NCI-H1105 (cell line): ENCODE results near the gene UBE3B.

Experiments
- DNase-seq: peaks from one replicate; lab custom pipeline; 2025; lab: John Stamatoyannopoulos, UW

The UBE3B gene

DNA sequence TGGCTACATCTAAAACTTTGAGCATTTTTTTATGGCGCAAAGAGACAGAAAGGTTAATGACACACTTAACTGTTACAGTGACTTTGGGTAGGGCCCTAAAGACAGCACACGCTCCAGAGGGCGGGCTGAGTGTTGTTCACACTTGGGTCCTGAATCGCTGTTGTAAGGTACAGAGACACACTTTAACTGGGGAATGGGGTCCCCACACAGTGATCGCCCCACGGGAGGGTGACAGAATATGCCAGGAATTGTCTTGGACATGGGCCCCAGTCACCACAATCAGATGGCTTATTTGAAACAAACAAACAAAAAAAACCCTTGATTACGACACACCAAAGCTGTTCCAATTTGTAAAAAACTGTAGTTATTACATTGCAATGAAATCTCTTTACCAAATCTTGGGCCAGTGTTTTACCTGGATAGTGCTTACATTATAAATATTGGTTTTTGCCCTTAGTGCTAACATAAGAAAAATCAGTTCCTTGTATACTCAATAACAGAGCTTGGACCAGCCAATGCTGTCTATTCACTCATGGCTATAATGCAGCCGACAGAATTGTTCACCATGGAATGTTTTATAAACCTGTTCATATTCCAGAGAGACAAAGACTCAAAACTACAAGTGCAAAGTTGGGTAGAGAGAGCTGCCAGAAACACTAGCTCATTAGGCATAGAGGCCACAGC lies 28.6 kb upstream of the UBE3B start:
- no peak for DNase-seq

DNA sequence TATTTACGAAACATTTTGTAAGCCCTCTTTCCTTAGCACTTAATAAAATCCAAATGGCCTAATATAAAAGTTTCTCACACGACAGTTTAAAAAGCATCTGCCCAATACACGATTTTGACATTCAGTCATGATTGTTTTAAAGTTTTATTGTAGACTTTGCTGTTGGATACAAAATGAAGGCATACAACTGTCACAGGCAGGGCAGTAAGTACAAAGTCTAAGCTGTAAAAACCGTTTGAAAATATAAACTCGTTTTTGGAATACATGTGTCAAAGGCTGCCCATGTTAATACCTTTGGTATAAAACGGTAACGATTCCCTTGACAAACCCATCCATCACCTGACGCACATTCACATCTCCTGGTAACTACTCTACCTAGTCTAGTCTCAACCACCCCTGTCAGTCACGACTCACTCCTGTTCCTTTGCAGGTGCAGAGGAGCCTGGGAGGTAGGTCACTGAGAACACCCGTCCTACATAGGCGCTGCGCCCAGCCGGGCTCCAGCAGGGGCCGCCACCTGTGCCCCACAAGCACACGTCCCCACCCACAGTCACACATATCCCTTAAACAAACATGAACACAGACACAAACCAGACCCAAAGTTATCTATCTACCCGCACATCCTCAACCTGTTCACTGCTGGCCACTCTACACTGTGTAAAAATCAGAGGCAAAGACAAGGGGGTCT lies 27.4 kb upstream of the UBE3B start:
- no peak for DNase-seq

DNA sequence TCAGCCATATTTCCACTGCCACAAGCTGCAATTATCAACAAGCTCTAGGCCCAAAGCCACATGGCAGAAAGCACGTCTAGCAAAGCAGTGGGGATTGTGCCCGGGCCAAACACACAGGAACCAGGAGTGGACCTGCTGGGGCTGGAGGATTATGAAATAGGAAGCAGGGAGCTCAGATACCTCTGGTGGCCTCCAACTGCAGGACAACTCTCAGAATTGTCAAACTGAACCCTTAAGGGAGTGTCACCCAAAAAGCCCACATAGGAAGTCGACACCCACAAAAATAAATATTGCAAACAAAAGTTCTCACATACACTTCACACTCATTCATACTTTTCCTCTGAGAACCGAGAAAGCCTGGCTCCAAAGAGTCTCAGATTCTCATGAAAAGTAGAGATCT lies 26.5 kb upstream of the UBE3B start:
- no peak for DNase-seq

DNA sequence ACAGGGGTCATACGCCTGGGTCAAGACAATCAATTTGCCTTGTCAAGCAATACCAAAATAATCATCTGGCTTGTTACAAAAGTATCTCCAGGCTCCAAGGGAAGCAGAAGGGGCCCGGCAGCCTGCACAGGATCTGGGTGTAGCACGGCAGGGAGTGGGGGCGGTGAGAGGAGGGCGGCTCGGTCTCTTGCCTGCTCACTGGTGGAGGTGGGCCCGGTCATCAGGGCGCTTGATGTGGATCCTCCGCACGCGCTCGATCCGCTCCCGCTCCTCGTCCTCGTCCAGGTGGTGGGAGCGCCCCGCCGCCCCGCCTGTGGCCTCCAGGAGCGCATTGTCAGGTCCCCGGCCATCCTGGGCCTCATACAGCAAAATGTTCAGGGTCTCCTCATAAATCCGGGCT lies 26.0 kb upstream of the UBE3B start:
- no peak for DNase-seq

DNA sequence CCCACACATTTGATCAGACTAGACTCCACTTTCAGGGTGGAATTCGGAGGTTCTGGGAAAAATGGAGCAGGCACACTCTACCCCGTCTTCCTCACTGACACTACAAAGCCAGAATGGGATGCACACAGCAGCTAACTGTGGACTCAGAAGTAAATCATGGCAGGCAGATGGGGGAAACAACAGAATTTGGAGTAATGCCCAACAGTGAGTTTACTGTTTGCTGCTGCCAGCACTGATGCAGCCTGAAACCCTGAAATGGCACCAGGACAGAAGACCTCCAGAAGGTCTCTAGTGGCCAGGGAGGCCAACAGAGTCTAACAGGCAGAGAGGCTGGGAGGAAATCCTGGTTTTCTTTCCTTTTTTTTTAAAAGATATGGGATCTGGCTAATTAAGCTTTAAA lies 24.9 kb upstream of the UBE3B start:
- no peak for DNase-seq

DNA sequence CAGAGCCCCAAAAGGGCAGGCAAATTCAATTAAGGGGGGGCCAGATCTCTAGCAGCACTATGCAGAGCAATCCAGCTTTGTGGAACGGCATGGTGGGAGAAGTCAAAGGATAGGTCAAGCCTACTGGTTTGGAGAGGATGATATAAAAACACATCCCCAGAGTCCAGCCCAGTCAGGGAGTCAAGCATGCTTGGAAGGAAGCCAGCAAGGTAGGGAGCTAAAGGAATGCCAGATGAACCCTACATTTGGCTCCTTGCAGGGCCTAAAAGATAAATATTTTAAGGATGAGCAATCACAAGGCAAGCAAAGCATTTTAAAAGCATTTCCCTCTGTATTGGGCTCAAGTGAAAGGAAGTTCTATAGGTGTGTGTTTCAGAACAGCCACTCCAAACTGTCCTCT lies 21.7 kb upstream of the UBE3B start:
- no peak for DNase-seq

DNA sequence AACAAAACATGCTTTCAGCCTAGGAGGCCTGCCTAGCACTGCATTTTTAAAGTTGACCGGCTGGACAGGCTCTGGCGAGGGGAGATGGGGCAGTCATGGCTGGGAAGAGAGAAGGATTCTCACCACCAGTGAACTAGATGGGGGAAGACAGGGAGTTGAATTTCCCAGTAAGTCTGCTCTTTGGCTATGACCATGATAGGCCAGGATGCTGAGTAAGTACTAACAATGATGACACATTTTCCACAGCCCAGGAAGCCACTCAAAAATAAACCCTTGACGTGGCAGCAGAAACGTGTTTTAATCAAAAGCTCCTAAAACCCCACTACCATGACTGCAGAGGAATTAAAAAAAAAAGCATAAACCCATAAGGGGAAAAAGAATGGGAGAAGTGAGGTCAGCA lies 19.3 kb upstream of the UBE3B start:
- DNase-seq: no peak

DNA sequence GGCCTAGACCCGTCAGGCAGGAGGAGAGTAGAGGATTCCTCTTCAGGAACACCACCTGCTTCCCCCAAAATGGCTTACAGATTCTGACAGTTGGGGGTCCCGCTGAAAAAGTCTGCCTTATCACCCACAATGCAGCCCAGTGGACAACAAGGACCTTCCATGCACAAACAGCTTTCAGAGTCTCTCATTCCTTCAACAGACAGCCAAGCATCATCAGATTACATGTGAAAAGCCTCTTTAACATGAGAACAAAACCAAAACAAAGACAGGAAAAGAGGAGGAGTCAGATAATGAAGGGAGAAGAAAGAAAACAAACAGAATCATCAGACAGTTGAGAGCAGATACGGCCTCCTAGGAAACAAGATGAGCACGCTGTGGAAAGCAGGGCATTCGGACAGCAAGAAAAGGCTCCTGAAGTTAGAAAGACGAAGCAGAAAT lies 18.6 kb upstream of the UBE3B start:
- DNase-seq: no peak

DNA sequence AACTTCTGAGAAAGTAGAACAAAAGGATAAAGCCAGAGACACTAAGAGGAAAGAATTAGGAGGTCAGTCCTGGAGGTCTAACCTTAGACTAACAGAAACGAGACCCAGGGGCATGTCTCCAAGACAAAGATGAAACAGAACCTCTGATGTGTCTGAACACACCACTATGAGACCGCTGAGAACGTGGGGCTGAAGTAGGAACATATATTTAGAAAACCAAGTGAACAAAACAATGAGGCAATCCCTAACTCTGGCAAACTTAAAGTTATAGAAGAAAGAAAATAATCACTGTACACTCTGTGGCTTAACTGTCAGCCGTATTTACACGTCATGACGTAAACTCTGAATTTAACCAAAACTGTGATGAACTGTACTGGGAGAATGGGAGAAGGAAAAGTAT lies 18.2 kb upstream of the UBE3B start:
- DNase-seq: no peak

DNA sequence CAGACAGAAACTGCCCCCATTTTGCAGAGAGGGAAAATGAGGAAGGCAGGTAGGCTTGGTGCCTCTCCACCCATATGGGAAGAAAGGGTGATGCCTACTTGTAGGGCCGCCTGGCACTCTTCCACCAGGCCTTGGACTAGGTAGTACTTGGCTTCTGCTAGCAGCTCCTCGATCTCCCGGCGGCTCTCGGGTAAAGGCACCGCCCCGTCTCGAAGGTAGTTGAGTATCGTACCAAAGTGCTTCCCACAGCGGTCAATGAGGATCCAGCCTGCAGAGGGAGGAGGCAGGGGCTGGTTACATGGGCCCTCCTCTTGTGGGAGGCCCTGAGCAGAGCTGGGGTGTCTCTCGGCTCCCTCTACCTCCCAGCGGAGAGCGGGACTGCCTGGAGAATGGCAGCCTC lies 16.9 kb upstream of the UBE3B start:
- no peak for DNase-seq

DNA sequence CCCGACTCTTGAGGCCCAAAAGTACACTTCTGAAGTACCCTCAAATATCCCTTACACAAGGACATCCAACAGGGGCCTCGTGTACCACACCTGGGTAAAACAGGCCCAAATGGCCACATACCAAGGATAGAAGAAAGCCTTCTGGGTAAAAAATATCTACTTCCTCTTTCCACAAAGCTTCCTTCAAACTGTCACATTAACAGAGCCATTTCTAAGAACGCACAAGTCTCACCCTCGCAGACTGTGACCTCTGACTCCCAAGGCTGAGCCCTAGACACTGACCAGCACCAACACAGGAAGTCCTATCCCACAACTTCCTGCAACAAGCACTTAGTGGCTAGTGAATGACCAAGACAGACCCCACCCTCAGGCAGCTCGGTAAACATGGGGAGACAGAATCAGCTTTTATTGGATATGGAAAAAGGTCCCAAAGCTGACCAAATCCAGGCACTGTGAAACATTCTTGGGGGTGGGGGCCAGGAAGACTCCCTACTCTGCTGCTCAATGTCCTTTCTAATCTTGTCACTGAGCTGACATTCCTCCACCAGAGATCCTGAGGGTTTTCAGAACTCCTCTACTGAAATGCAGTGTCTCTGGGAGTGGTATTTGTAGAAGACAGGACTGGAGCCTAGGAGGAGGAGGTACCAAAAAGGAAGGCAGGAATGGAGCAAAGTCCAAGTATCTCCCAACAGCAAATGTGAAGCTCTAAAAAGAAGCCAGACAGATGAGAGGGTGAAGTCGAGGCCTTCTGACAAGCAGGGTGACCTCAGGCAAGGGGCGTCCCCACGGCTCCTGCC lies 16.2 kb upstream of the UBE3B start:
- no peak for DNase-seq

DNA sequence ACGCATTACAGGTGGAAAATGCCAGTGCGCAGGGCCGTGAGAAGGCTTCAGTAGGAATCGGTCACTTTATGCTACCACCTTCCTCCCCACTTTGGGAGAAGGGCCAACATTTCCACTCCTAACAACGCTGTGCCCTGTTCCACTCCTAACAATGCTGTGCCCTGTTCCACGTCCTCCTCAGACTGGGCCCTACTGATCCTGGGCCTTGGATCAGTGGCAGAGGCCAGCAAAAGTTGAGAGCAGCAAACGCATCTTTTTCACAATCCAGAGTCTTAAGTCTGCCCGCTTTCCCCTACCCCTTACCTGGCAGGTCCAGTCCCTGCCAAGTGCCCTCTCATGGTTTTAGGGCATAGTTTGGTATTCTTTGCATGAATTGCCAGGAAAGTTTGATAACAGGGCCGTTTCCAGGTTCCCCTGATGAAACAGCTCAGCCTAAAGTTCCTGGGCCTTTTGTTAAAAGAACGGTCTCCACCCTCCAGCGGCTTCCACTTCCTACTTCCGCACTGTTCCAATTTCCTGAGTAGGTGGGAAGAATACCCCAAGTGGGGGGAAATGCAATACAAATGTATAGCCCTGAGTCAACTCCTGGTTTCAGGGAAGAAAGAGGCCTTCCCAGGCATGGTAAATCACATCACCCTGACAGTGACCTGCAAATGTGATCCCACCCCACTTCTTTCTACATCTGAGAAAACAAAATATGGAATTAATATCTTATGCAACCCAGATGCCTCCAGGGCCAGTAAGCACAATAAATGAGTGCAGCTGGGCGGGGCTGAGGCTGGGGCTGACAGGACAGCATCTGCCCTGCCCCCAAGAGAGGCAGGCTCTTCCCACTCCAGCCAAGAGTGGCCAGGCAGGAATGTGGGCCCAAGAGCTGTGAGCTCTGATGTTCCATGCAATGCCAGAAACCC lies 15.3 kb upstream of the UBE3B start:
- no peak for DNase-seq

DNA sequence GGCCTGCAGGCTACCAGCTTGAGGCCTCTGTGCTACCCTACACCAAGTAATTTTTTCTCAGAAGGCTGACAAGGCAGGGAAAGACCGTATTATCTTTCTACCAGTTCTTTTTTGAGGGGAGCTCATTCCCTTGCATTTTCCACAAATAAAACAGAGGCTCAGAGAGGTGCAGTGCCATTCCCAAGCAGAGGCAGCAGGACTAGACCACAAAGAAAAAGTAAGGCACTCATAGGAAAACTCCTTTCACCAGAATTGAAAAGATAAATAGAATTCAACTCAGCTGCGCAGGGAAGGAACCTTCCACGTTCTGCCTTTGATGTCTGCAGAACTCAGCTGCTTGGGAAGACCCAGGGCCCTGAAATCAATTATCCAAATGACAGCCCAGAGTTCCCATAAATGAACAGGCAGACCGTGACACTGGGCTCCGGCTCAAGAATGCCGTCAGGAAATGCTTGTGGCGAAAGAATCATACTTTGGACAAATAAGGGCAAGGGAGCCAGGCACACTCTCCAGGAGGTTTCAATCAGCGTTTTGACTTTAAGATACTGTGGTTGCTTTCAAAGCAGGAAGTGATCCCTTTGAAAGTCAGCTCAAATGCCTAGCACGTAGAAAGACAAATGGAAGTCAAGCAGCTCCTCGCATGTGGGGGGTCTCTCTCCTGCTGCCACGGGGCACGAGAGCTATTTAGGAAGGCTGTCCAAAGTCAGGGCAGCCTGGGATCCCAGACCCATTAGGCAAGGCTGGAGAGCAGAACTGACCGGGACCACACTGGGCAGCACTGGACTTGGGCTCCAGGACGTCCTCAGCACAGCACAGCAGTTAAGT lies 14.4 kb upstream of the UBE3B start:
- no peak for DNase-seq

DNA sequence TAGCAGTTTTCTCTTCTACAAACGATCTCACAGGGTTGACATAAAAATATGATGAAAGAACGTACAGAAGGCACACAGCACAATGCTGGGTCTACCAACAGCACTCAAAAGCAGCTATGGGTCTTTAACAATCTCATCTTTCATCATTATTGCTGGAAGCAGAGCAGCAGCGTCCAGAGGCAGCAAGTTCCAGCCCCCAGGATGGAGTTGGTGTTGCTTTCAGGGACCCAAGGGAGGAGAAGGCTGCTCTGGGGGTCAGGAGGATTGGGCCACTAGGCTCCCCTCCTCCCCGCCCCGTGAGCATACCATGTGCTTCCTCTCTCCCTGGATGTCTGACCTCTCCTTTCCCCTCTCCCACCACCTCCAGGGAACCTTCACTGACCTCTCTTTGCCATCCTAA lies 13.7 kb upstream of the UBE3B start:
- DNase-seq: no peak

DNA sequence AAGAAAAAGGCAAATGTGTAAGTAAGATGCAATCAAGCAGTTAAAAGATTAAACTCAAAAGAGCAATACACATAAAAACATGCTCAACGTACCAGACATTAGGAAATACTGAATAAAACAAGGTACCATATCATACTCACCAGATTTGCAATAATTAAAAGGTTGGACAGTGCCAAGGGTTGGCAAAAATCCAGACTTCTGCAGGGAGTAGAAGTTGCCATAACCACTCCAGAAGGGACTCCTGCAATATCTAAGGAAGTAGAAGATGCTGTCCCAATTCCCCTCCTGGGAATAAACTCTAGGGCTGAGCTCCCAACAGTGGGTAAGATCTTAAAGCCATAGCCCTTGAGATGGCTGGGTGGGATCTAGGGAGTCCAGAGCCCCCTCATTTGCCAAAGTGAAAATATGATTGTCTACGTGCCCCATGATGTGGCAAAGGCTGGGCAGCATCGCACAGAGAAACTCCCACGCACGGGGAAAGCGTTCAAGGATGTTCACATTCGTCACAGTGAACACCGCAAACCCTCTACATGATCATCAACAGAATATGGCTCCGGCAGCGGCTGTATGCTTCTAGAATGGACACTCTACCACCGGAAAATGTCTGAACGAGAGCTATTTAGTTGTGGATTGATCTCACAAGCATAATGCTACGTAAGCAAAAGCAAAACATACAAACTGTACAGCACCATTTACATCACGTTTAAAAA lies 12.6 kb upstream of the UBE3B start:
- DNase-seq: peak; percentile 13

DNA sequence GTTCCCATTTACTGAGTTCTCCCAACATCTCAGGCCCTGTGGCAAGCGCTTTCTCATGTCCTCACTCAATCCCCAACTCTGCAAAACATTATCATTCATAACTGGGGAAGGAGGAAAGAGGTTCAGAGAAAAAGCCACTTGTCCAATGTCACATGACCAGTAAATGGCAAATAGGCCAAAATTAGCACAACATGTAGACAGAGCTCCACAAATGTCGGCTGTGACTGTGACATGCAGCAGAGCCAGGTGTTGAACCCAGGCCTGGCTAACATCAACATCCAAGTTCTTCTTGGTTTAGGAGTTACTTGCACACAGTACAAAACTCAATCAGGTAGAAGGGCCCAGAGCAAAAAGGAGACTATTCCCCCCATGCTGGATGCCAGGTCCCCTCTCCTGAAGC lies 11.1 kb upstream of the UBE3B start:
- DNase-seq: no peak

DNA sequence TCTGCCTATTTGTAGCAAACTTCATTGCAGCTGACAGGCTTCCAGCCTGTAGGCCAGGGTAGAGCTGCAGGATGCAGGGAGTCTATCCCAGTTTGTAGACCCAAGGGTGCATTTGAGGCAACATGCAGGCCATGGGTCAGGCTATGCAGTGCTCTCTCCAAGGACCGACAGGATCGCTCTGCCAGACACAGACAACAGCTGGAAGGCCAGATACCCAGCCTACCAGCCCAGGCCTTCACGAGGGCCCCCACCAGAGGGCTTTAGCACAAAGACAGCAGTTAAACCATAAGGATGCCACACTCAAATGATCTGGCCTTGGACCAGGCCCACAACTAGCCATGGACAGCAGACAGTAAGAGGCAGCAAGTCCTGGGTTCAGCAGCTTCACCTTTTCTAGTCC lies 10.6 kb upstream of the UBE3B start:
- no peak for DNase-seq

DNA sequence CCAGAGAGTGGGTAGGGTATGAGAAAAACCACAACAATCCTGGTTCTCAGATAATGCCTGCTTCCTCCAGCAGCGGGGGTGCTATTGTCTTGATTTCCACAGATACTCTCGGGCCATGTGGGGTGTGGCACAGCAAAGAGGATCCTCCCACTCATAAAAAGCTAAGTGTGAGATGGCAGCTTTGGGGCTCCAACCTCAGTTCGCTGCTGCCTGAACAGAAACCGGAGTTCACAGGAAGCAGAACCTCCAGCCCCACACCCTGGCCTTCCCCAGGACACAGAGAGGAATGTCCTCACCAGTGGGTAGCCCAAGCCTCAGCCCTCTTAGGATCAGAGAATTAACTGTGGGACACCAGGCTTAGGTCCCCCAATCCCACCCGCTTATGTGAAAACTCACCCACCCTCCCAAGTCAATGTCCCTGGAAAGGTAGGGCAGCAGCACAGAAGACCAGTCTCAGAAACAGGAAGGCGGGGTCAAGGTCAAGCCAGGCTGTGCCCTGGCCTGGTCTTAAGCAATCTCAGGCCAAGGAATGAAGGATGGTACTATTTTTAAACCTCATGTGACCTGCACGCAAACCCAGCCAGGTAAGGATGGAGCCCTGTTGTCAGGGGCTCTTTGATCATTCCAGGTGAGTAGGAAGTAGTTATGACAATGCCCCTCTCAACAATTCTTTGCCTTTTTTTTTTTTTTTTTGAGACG lies 9.3 kb upstream of the UBE3B start:
- DNase-seq: no peak

DNA sequence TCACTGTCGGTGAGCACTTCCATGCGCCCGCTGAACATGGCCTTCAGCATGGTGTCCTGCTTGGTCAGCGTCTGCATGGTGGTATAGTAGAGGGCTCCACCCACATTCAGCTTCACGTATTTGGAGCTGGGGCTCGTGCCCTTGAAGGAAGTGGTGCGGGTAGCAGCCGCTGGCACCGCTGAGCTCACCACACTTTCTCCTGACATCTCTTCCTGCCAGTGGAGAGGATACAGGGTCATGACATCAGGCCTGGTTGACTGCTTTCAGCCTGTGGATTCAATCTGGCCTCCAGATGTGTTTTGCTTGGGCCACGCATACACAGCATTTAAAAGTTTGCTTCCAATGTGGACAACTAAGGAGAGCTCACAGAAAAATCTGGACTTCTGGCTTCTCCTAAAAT lies 7.9 kb upstream of the UBE3B start:
- no peak for DNase-seq

DNA sequence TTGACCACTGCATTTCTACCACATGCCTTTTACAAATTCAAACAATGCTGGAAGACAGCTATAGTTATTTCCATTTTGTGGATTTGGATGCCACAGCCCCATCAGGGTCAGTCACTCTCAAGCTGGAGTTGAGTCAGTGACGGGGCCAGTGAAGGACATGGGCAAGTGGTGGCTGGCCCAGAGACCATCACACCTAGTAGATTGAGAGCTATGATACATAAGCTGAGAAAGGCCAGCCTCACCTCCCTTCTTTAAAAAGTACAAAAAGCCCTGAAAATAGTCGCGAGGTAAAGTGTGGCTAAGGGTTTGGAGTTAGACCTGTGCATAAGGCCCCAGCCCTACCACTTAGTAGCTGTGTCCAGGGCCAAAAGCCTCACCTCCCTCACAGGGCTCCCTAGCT lies 4.4 kb upstream of the UBE3B start:
- DNase-seq: no peak
